Sigmoid colon (tissue), 7 donors: Measurements from ENCODE around the gene GOLGA6A. TPM values are rescaled to one million over a fixed set of nuclear protein-coding genes. Genes with fewer than 3 reads are reported as not detected.
"Not testable (repeated sequence)": the region's sequence is repeated elsewhere in the genome, so short reads cannot be mapped to it uniquely, and the experiment has no call there.

ENCODE experiments used
- DNase-seq: peaks from one replicate; pipeline ENCODE4 v3.0.0-alpha.2; 2019
- H3K27ac ChIP-seq, 4 donors: fragments of 200-600 bp; sonication (generic); one replicate each; pipeline ENCODE4 v1.5.1; 2016 to 2019; ENCODE audit warnings: mild to moderate bottlenecking in 1 of 4
- H3K27me3 ChIP-seq, 3 donors: fragments of 200-600 bp; sonication (generic); one replicate each; pipeline ENCODE4 v1.5.1; 2019; ENCODE audit warnings: mild to moderate bottlenecking in 1 of 3
- H3K36me3 ChIP-seq, 4 donors: fragments of 200-600 bp; sonication (generic); one replicate each; pipeline ENCODE4 v1.5.1; 2016 to 2019
- H3K4me1 ChIP-seq, 4 donors: fragments of 200-600 bp; sonication (generic); one replicate each; pipeline ENCODE4 v1.5.1; 2017 to 2019
- H3K4me3 ChIP-seq, 4 donors: fragments of 200-600 bp; sonication (generic); one replicate each; pipeline ENCODE4 v1.5.1; 2017 to 2019; ENCODE audit warnings: mild to moderate bottlenecking in 2 of 4, moderate library complexity in 1 of 4
- H3K9me3 ChIP-seq, 4 donors: fragments of 200-600 bp in 3 of 4; sonication (generic) in 3 of 4; one replicate each; pipeline versions ENCODE4 v1.5.1 to v1.6.1; 2013 to 2019
- EP300 ChIP-seq, 4 donors: sonication (generic); formaldehyde crosslinking; IDR thresholded peaks; one replicate each; pipeline ENCODE4 v1.6.1; 2017; ENCODE audit warnings: antibody characterized with exemption in 4 of 4
- POLR2A ChIP-seq, 2 donors: fragments of 450-650 bp; IDR thresholded peaks; one replicate each; pipeline ENCODE4 v1.6.1; 2016; ENCODE audit warnings: antibody characterized with exemption in 2 of 2, mild to moderate bottlenecking in 2 of 2, moderate library complexity in 2 of 2
- POLR2AphosphoS5 ChIP-seq, 4 donors: sonication (generic); formaldehyde crosslinking; IDR thresholded peaks; one replicate each; pipeline ENCODE4 v1.6.1; 2017; ENCODE audit warnings: antibody characterized with exemption in 4 of 4
- WGBS, 2 donors: extraction: QIAGEN DNeasy Blood & Tissue Kit; methylation state at CpG; one replicate each; pipeline ENCODE4 v1.1.7; 2013; 5-methylcytosine and 5-hydroxymethylcytosine counted together
- intact Hi-C: fragments of 100-400 bp; cut with DNase I; formaldehyde crosslinking; loops from one replicate; pipeline ENCODE4 v1.15.1; 2023
- polyA plus RNA-seq, 3 donors: library from polyadenylated mRNA; stranded (reverse); fragments of 200-250 nt; gene quantifications; one replicate each; pipeline ENCODE4 v1.2.3, GENCODE V29; 2013
- total RNA-seq, 4 donors: library from RNA; depleted of rRNA; stranded (reverse); fragments of >200 nt; gene quantifications; one replicate each; pipeline ENCODE4 v1.1.0, GENCODE V29; 2016
- TF ChIP-seq, protein P1 (sequence below), 4 experiments: fragments of 450-650 bp in 3 of 4; fragments of 200-600 bp in 1 of 4; IDR thresholded peaks; one replicate each; pipeline ENCODE4 v1.5.1; 2016 to 2019; ENCODE audit warnings: antibody characterized with exemption in 4 of 4, mild to moderate bottlenecking in 3 of 4, moderate library complexity in 2 of 4
- donor health status: healthy with polysubstance abuse.
- donor health status: Bipolar disorder and iron deficiency.
- donor health status: healthy.

The GOLGA6A gene
- total RNA-seq (not detected), polyA plus RNA-seq (not detected)

GRCh38 chr15:74082450-74082849 lies at the start of gene GOLGA6A:
Gene GOLGA6A, minus strand, starts transcription at chr15:74082550. Its CDS starts 41 bp downstream, at chr15:74082509.
- H3K4me3 ChIP-seq, DNase-seq, H3K9me3 ChIP-seq, H3K27ac ChIP-seq, H3K36me3 ChIP-seq, H3K4me1 ChIP-seq, intact Hi-C loops, H3K27me3 ChIP-seq: not testable (repeated sequence)
- WGBS, 2 donors: no CpG with 5 or more reads among the region's 7 CpGs

GRCh38 chr15:74131628-74132413 lies 49.5 kb upstream of the GOLGA6A start:
- Histone ChIP-seq H3K4me1 (peaks cover 0 to 75% (median 67%) of the 10 kb centered on the region in 4 donors), H3K9me3 (no peaks in the 10 kb centered on the region), H3K27ac (no peak overlapping the region), H3K36me3 (no peaks in the 10 kb centered on the region), H3K4me3 (no peak overlapping the region), H3K27me3 (peaks cover 65 to 100% (median 98%) of the 10 kb centered on the region in 3 donors)
- no peak for TF ChIP-seq EP300 (IDR thresholded peaks at IDR 0.05)
- TF ChIP-seq, protein P1, sequence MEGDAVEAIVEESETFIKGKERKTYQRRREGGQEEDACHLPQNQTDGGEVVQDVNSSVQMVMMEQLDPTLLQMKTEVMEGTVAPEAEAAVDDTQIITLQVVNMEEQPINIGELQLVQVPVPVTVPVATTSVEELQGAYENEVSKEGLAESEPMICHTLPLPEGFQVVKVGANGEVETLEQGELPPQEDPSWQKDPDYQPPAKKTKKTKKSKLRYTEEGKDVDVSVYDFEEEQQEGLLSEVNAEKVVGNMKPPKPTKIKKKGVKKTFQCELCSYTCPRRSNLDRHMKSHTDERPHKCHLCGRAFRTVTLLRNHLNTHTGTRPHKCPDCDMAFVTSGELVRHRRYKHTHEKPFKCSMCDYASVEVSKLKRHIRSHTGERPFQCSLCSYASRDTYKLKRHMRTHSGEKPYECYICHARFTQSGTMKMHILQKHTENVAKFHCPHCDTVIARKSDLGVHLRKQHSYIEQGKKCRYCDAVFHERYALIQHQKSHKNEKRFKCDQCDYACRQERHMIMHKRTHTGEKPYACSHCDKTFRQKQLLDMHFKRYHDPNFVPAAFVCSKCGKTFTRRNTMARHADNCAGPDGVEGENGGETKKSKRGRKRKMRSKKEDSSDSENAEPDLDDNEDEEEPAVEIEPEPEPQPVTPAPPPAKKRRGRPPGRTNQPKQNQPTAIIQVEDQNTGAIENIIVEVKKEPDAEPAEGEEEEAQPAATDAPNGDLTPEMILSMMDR (IDR thresholded peaks at IDR 0.05): no peak
- TF ChIP-seq POLR2AphosphoS5 (IDR thresholded peaks at IDR 0.05): no peak
- no peak for TF ChIP-seq POLR2A (IDR thresholded peaks at IDR 0.05)
- no peak for DNase-seq
- 14 to 20% methylated on average over 20 of the region's 20 CpGs for WGBS, 2 donors
- intact Hi-C loops: loop anchor here (10.0 kb wide), 1 partner anchor 157 kb away; no protein-coding TSS in a partner anchor

DNA sequence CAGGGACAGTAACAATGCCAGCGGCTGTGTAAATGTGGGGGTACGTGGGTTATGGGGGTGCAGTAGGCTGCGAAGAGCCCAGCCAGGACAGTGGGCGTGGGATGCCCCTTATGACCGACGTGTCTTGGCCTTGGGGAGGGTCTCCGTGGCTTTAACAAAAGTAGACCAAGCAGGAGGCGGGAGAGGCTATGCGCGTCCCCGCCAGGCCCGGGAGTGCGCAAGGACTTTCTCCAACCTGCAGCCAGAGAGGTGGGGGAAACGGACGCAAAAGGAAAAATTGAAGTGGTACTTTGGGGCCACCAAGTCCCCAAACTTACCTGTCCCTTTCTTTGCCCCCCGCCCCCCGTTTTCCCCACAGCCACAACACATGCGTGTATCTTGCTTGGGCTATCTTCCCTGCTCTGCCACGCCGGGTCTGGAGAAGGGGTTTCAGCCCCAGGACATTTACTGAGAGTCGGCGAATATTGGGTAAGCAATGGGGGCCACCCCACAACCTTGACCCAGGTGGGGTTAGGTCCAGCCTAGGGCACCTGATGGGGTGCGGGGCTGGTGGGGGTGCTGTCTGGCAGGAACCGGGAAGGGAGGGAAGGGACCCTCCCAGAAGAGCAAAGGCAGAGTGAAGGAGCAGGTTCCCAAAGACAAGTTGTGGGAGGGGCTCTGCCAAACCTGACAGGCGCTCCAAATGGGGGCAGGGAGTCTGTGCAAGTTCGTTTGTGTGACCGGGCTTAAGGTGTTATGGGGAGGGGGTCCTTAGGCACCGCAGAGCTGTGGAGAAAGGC lies 48.7 kb upstream of the GOLGA6A start:
- peak overlapping the region in 1 of 4 donors; percentile 42 for H3K4me3 ChIP-seq
- intact Hi-C loops: loop anchor here (10.0 kb wide), 1 partner anchor 156 kb away; no protein-coding TSS in a partner anchor
- no peak overlapping the region for H3K27ac ChIP-seq
- H3K4me1 ChIP-seq: peaks cover 0 to 68% (median 59%) of the 10 kb centered on the region in 4 donors
- WGBS, 2 donors: 8 to 14% methylated on average over 28 of the region's 28 CpGs
- no peak for DNase-seq
- H3K36me3 ChIP-seq: no peaks in the 10 kb centered on the region
- no peaks in the 10 kb centered on the region for H3K9me3 ChIP-seq
- H3K27me3 ChIP-seq: peaks cover 63 to 100% (median 95%) of the 10 kb centered on the region in 3 donors
- TF ChIP-seq POLR2A (IDR thresholded peaks at IDR 0.05): no peak
- no peak for TF ChIP-seq EP300 (IDR thresholded peaks at IDR 0.05)
- TF ChIP-seq POLR2AphosphoS5 (IDR thresholded peaks at IDR 0.05): no peak
- TF ChIP-seq, protein P1 (IDR thresholded peaks at IDR 0.05): no peak

DNA sequence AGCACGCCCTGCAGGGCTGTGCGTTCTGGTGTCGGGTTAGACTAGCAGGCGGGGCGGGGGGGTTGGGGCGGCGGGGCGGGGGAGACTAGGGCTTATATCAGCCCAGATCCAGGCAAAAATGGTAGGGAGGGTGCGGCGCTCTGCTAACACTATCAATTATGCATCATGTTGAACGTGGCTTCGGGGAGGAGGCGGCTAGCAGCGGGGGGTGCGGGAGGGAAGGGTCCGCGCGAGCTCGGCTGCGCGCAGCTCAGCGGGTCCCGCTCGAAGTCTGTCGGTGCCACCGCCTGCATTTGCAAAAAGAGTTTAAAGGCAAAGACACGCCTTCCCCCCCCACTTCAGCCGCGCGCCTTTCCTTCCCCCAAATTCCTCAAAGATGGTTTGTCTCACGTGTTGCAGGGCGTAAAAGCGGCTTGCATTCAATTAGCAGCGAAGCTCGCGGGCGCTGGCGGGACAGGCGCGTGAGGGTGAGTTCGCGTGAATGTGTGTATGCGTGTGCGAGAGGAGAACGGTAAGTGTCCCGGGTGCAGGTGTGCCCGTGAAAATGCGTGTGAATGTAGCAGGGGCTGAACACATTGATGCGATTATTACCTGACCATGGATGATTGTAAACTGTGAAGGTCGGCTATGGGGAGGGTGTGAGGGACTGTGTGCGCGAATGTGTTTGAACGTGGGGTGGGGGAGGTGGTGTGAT lies 48.0 kb upstream of the GOLGA6A start, which contains the start of gene ISLR2:
ISLR2 (plus strand) TSS at position 432 of the 694 bp plus-strand sequence. CDS start 2,169 bp downstream, outside the sequence.
- H3K9me3 ChIP-seq: no peaks in the 10 kb centered on the region
- peak within 1 kb of the TSS in 1 of 4 donors; percentile 6 for H3K27ac ChIP-seq
- peaks cover 58 to 100% (median 92%) of the 10 kb centered on the region in 3 donors for H3K27me3 ChIP-seq
- DNase-seq: no peak
- H3K4me3 ChIP-seq: peak within 1 kb of the TSS in 3 of 4 donors; percentile 1 to 42 (median 10)
- intact Hi-C loops: loop anchor here (10.0 kb wide), 1 partner anchor 156 kb away; no protein-coding TSS in a partner anchor
- H3K36me3 ChIP-seq: no peaks in the 10 kb centered on the region
- WGBS, 2 donors: 3 to 5% methylated on average over 53 of the region's 53 CpGs
- peaks cover 0 to 60% (median 52%) of the 10 kb centered on the region in 4 donors for H3K4me1 ChIP-seq
- TF ChIP-seq POLR2A (IDR thresholded peaks at IDR 0.05) (no peak), POLR2AphosphoS5 (IDR thresholded peaks at IDR 0.05) (no peak), EP300 (IDR thresholded peaks at IDR 0.05) (no peak)
- TF ChIP-seq, protein P1 (IDR thresholded peaks at IDR 0.05): no peak
